Glutamatergic neuron (in vitro differentiated cells): ENCODE data around the gene KLF5. TPM values are rescaled to one million over a fixed set of nuclear protein-coding genes. Genes with fewer than 3 reads are reported as not detected.

Experiments used
- DNase-seq: peaks from one replicate; pipeline ENCODE4 v3.0.0; 2022
- H3K27ac Mint-ChIP-seq: one replicate; pipeline ENCODE4 v1.8.0; 2020; ENCODE audit warnings: mild to moderate bottlenecking, mixed read lengths, inconsistent platforms; ENCODE audit not compliant: unreplicated experiment
- H3K27me3 Mint-ChIP-seq: one replicate; pipeline ENCODE4 v1.8.0; 2020; ENCODE audit warnings: mild to moderate bottlenecking, moderate library complexity, mixed read lengths, inconsistent platforms; ENCODE audit not compliant: unreplicated experiment
- H3K36me3 Mint-ChIP-seq: one replicate; pipeline ENCODE4 v1.8.0; 2020; ENCODE audit warnings: mild to moderate bottlenecking, mixed read lengths, inconsistent platforms; ENCODE audit not compliant: unreplicated experiment
- H3K4me1 Mint-ChIP-seq: one replicate; pipeline ENCODE4 v1.8.0; 2020; ENCODE audit warnings: mild to moderate bottlenecking, low read depth, mixed read lengths, inconsistent platforms; ENCODE audit not compliant: unreplicated experiment
- H3K4me3 Mint-ChIP-seq: one replicate; pipeline ENCODE4 v1.8.0; 2020; ENCODE audit warnings: mild to moderate bottlenecking, mixed read lengths, inconsistent platforms; ENCODE audit not compliant: unreplicated experiment
- H3K9me3 Mint-ChIP-seq: one replicate; pipeline ENCODE4 v1.8.0; 2020; ENCODE audit warnings: mild to moderate bottlenecking, moderate library complexity, mixed read lengths, inconsistent platforms; ENCODE audit not compliant: unreplicated experiment
- total RNA-seq: library from RNA; stranded (reverse); fragmentation: NEBNext Ultra II Directional; extraction: Animal tissue kit (Norgen Biotek cat#: 25700); gene quantifications from one replicate; pipeline ENCODE4 v1.2.1, GENCODE V29; 2021; ENCODE audit not compliant: unreplicated experiment
- TF ChIP-seq, protein P1 (sequence below): fragments of 200-600 bp; sonication (generic); IDR thresholded peaks from one replicate; pipeline ENCODE4 v1.5.0; 2021; ENCODE audit not compliant: partially characterized antibody, unreplicated experiment

Gene KLF5
- total RNA-seq, 1 donor from 2014 or later = 0.34 TPM

DNA sequence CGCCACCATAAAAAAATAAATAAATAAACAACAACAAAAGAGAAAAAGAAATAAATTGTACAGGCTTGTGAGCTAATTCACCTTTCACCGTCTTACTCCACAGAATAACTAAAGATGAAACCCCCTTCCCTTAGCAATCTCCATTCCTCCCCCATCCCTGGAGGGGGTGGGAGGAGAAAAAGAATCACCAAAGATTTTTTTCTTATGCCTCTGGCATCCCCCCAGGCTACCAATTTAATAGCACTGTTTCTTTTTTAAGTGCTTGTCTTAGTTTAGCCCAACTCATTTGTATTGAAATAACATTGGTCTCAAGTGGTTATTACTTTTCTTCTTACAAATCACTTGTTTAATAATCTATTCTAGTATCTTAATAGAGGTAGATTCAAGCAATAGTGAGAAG lies 23.9 kb upstream of the KLF5 start:
- Mint-ChIP-seq H3K27me3 (no peaks in the 10 kb centered on the region), H3K4me1 (no peaks in the 10 kb centered on the region), H3K27ac (no peak overlapping the region), H3K4me3 (no peak overlapping the region), H3K9me3 (no peaks in the 10 kb centered on the region), H3K36me3 (no peaks in the 10 kb centered on the region)
- no peak for DNase-seq
- TF ChIP-seq, protein P1, sequence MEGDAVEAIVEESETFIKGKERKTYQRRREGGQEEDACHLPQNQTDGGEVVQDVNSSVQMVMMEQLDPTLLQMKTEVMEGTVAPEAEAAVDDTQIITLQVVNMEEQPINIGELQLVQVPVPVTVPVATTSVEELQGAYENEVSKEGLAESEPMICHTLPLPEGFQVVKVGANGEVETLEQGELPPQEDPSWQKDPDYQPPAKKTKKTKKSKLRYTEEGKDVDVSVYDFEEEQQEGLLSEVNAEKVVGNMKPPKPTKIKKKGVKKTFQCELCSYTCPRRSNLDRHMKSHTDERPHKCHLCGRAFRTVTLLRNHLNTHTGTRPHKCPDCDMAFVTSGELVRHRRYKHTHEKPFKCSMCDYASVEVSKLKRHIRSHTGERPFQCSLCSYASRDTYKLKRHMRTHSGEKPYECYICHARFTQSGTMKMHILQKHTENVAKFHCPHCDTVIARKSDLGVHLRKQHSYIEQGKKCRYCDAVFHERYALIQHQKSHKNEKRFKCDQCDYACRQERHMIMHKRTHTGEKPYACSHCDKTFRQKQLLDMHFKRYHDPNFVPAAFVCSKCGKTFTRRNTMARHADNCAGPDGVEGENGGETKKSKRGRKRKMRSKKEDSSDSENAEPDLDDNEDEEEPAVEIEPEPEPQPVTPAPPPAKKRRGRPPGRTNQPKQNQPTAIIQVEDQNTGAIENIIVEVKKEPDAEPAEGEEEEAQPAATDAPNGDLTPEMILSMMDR = no peak

DNA sequence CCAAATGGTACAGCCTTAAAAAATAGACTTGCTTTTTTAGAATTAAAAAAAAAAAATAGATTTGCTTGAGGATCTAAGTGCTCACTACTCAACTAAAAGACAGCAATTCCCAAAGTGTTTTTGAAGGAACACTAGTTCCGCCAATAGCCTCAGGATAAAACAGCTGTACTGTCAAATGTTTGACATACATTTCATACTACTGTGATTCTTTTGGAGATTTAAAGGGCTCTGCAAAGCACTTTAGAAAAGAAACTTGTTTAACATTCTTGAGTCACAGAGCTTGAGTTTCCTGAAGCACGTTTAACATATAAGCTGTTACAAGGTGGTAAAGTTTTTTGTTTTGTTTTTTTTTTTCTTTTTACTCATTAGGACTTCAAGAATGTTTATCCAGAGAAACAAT lies 23.1 kb upstream of the KLF5 start:
- no peaks in the 10 kb centered on the region for H3K27me3 Mint-ChIP-seq
- no peak for DNase-seq
- no peaks in the 10 kb centered on the region for H3K36me3 Mint-ChIP-seq
- H3K4me1 Mint-ChIP-seq = no peaks in the 10 kb centered on the region
- H3K9me3 Mint-ChIP-seq = no peaks in the 10 kb centered on the region
- no peak overlapping the region for H3K4me3 Mint-ChIP-seq
- TF ChIP-seq, protein P1 = no peak
- no peak overlapping the region for H3K27ac Mint-ChIP-seq

DNA sequence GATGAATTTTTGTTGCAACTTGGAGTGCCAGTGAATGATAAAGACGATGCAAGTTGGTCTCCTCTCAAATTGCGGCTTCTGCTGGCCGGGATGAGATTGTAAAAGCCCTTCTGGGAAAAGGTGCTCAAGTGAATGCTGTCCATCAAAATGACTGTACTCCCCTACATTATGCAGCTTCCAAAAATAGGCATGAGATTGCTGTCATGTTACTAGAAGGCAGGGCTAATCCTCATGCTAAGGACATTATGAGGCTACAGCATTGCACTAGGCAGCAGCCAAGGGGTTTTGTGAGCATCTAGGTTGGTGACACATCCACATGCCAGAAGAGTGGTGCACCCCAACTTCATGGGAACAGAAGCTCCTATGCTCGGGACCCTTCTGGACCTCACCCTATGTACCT lies 22.2 kb upstream of the KLF5 start:
- Mint-ChIP-seq H3K4me1 (no peaks in the 10 kb centered on the region), H3K9me3 (no peaks in the 10 kb centered on the region), H3K4me3 (no peak overlapping the region), H3K27me3 (no peaks in the 10 kb centered on the region), H3K27ac (no peak overlapping the region), H3K36me3 (no peaks in the 10 kb centered on the region)
- no peak for DNase-seq
- TF ChIP-seq, protein P1 = no peak

DNA sequence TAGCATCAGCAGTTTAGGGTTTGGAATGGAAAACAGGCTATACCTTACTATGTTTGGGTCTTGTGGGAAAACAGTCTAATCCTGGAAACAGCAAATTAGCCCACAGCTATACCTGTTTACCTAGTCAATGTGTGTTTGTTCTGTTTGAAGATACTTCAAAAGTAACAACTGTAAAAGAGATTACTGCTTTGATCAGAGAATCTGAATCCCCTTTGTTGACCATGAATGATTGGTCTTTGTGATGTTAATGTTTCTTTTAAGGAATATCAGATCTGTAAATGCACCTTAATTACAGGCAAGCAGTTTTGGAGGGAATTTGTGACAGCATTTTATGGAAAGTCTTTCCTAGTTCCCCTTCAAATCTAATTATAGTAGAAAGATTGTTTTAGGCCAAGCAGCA lies 20.7 kb upstream of the KLF5 start:
- H3K27me3 Mint-ChIP-seq = no peaks in the 10 kb centered on the region
- no peak overlapping the region for H3K4me3 Mint-ChIP-seq
- no peaks in the 10 kb centered on the region for H3K4me1 Mint-ChIP-seq
- H3K9me3 Mint-ChIP-seq = no peaks in the 10 kb centered on the region
- DNase-seq = no peak
- no peaks in the 10 kb centered on the region for H3K36me3 Mint-ChIP-seq
- TF ChIP-seq, protein P1 = no peak
- no peak overlapping the region for H3K27ac Mint-ChIP-seq

DNA sequence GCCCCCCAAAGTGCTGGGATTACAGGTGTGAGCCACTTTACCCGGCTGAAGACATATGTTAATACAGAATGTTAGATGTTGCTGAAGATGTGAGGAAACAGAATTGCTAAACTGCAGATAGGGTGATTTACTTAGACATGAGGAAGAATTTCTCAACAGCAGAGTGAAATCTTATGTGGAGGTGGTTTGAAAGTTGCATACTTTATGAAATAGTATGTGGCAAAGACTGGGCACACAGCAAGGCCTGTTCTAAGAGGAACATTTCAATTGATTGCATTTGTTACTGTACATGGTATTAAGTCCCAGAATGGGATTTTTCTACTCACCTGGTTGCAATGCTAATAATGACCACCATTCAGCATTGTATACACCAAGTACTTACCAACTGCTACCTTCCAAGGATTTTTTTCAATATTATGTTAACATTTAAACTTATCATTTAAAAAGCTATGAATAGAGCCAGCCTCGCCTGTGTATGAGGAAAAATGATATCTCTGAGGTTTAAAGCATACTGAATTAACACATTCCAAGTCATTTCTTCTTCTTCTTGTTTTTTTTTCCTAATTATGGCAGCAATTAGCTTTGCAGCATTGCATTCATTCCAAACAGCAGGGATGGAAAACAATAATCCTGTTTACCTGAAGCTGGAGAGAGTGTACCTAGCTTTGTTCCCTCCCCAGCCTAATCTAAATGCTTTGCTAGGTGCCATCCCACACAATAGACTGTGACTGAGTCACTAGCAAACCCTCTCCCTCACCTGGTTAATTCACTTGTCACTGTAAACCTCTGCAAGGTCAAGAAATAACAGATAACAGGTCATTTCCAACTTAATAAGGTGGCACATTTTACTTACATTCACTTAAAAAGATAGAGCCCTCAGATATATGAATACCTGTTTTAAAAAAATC lies 19.4 kb upstream of the KLF5 start:
- no peaks in the 10 kb centered on the region for H3K4me1 Mint-ChIP-seq
- no peaks in the 10 kb centered on the region for H3K27me3 Mint-ChIP-seq
- H3K9me3 Mint-ChIP-seq = no peaks in the 10 kb centered on the region
- no peak overlapping the region for H3K27ac Mint-ChIP-seq
- H3K36me3 Mint-ChIP-seq = no peaks in the 10 kb centered on the region
- no peak overlapping the region for H3K4me3 Mint-ChIP-seq
- TF ChIP-seq, protein P1 = no peak
- no peak for DNase-seq
